Esophagus muscularis mucosa (tissue), 4 donors: ENCODE data around the gene ZNF480. TPM values are rescaled to one million over a fixed set of nuclear protein-coding genes. Genes with fewer than 3 reads are reported as not detected.
"Not testable (repeated sequence)": the region's sequence is repeated elsewhere in the genome, so short reads cannot be mapped to it uniquely, and the experiment has no call there.

Source experiments
- DNase-seq: peaks from one replicate; pipeline ENCODE4 v3.0.0-alpha.2; 2017; ENCODE audit errors: extremely low spot score
- H3K27ac ChIP-seq, 4 donors: fragments of 200-600 bp; sonication (generic); replicated peaks in 1 of 4; 1 replicate in 3 of 4; 2 replicates in 1 of 4; pipeline ENCODE4 v1.5.1; 2016 to 2019; ENCODE audit warnings: mild to moderate bottlenecking in 1 of 4
- H3K27me3 ChIP-seq, 4 donors: fragments of 200-600 bp; sonication (generic); one replicate each; pipeline versions ENCODE4 v1.5.1 to v1.6.0; 2016 to 2019
- H3K36me3 ChIP-seq, 4 donors: fragments of 200-600 bp; sonication (generic); one replicate each; pipeline ENCODE4 v1.5.1; 2016 to 2019
- H3K4me1 ChIP-seq, 4 donors: fragments of 200-600 bp; sonication (generic); one replicate each; pipeline ENCODE4 v1.5.1; 2016 to 2019
- H3K4me3 ChIP-seq, 4 donors: fragments of 200-600 bp; sonication (generic); 1 replicate in 2 of 4; 2 replicates in 2 of 4; pipeline ENCODE4 v1.5.1; 2016 to 2019; ENCODE audit warnings: mild to moderate bottlenecking in 4 of 4, moderate library complexity in 1 of 4
- H3K9me3 ChIP-seq, 4 donors: fragments of 200-600 bp; sonication (generic); 1 replicate in 3 of 4; 2 replicates in 1 of 4; pipeline ENCODE4 v1.5.1; 2016 to 2019
- CTCF ChIP-seq, 3 experiments: fragments of 200-600 bp in 2 of 3; fragments of 450-650 bp in 1 of 3; sonication (generic) in 2 of 3; IDR thresholded peaks; one replicate each; pipeline ENCODE4 v1.5.1; 2017 to 2019; ENCODE audit warnings: antibody characterized with exemption in 3 of 3, mild to moderate bottlenecking in 2 of 3, moderate library complexity in 1 of 3
- EP300 ChIP-seq: sonication (generic); formaldehyde crosslinking; IDR thresholded peaks from one replicate; pipeline ENCODE4 v1.6.1; 2017; ENCODE audit warnings: antibody characterized with exemption
- POLR2A ChIP-seq: fragments of 450-650 bp; IDR thresholded peaks from one replicate; pipeline ENCODE4 v1.6.1; 2017; ENCODE audit warnings: antibody characterized with exemption, moderate library complexity, mild to moderate bottlenecking, low read depth
- POLR2AphosphoS5 ChIP-seq, 2 donors: sonication (generic); formaldehyde crosslinking; IDR thresholded peaks; one replicate each; pipeline ENCODE4 v1.6.1; 2017; ENCODE audit warnings: antibody characterized with exemption in 2 of 2
- WGBS: methylation state at CpG from one replicate; pipeline ENCODE4 v1.1.5; 2018; 5-methylcytosine and 5-hydroxymethylcytosine counted together
- intact Hi-C: fragments of 100-400 bp; cut with DNase I; formaldehyde crosslinking; loops from one replicate; pipeline ENCODE4 v1.15.1; 2023
- total RNA-seq, 4 donors: library from RNA; depleted of rRNA; stranded (reverse); fragments of >200 nt; gene quantifications; one replicate each; pipeline versions ENCODE4 v1.1.0 to v1.2.1, GENCODE V29; 2016

ZNF480 gene
- total RNA-seq, 4 donors from 2014 or later = 6.0 to 10.0 (median 7.2) TPM

GRCh38 chr19:52336117-52336790 lies 39.3 kb downstream of the ZNF480 start, which contains the start of gene ZNF610:
Gene ZNF610, plus strand, starts transcription at chr19:52336243. Its CDS starts 12,930 bp downstream, at chr19:52349173.
- intact Hi-C loops = no loop called here
- H3K36me3 ChIP-seq = peaks cover 0 to 12% (median 0%) of the 10 kb centered on the region in 4 donors

GRCh38 chr19:52336791-52337381 lies 39.9 kb downstream of the ZNF480 start:
- no peak for TF ChIP-seq EP300
- no peak for TF ChIP-seq CTCF (IDR thresholded peaks at IDR 0.05)
- no peak for TF ChIP-seq POLR2A
- TF ChIP-seq POLR2AphosphoS5 (IDR thresholded peaks at IDR 0.05) = no peak
- H3K4me3 ChIP-seq = peak overlapping the region; percentile 76 to 81 (median 78)
- no peak for DNase-seq
- no peaks in the 10 kb centered on the region for H3K27me3 ChIP-seq
- H3K36me3 ChIP-seq = peaks cover 0 to 12% (median 0%) of the 10 kb centered on the region in 4 donors
- intact Hi-C loops = no loop called here
- H3K9me3 ChIP-seq = peaks cover 0 to 36% (median 28%) of the 10 kb centered on the region in 4 donors
- peak overlapping the region; percentile 75 to 88 (median 82) for H3K27ac ChIP-seq
- peaks cover 8 to 14% (median 11%) of the 10 kb centered on the region in 4 donors for H3K4me1 ChIP-seq
- 4% methylated on average over 9 of the region's 9 CpGs for WGBS

More at GRCh38 chr19:52336117-52336790, 39.3 kb downstream of the ZNF480 start, which contains the start of gene ZNF610:
- H3K4me3 ChIP-seq = peak within 1 kb of the TSS; percentile 76 to 81 (median 78)
- peak; percentile 96 for DNase-seq
- H3K27ac ChIP-seq = peak within 1 kb of the TSS; percentile 75 to 88 (median 82)
- peaks cover 0 to 43% (median 35%) of the 10 kb centered on the region in 4 donors for H3K9me3 ChIP-seq
- H3K4me1 ChIP-seq = peaks cover 8 to 14% (median 11%) of the 10 kb centered on the region in 4 donors
- WGBS = under 1% methylated on average over 32 of the region's 55 CpGs
- no peak for TF ChIP-seq CTCF (IDR thresholded peaks at IDR 0.05)
- TF ChIP-seq EP300 = no peak
- TF ChIP-seq POLR2AphosphoS5 (IDR thresholded peaks at IDR 0.05) = peak; percentile 89 to 94
- TF ChIP-seq POLR2A = no peak
- no peaks in the 10 kb centered on the region for H3K27me3 ChIP-seq

- peaks cover 0 to 12% (median 0%) of the 10 kb centered on the region in 4 donors for H3K36me3 ChIP-seq
- H3K9me3 ChIP-seq = peaks cover 0 to 15% (median 10%) of the 10 kb centered on the region in 4 donors
- H3K4me1 ChIP-seq = peaks cover 10 to 20% (median 16%) of the 10 kb centered on the region in 4 donors
- WGBS = 87% methylated on average over 3 of the region's 3 CpGs
- H3K27me3 ChIP-seq, H3K4me3 ChIP-seq, H3K27ac ChIP-seq, DNase-seq, intact Hi-C loops: not testable (repeated sequence)
These were observed 42.1 kb downstream of the ZNF480 start for GRCh38 chr19:52339022-52339421.

GRCh38 chr19:52343548-52343947 lies 46.6 kb downstream of the ZNF480 start:
- DNase-seq = no peak
- peaks cover 3 to 15% (median 11%) of the 10 kb centered on the region in 4 donors for H3K36me3 ChIP-seq
- H3K27me3 ChIP-seq = no peaks in the 10 kb centered on the region
- 15% methylated on average over 4 of the region's 8 CpGs for WGBS
- TF ChIP-seq EP300 = no peak
- no peak for TF ChIP-seq POLR2A
- peak; percentile 41 to 55 (median 54) for TF ChIP-seq CTCF (IDR thresholded peaks at IDR 0.05)
- TF ChIP-seq POLR2AphosphoS5 (IDR thresholded peaks at IDR 0.05) = peak in 1 of 2 donors; percentile 15
- peaks cover 0 to 8% (median 5%) of the 10 kb centered on the region in 4 donors for H3K4me1 ChIP-seq
- H3K9me3 ChIP-seq = no peaks in the 10 kb centered on the region
- H3K27ac ChIP-seq = no peak overlapping the region
- H3K4me3 ChIP-seq = no peak overlapping the region
- intact Hi-C loops = no loop called here

GRCh38 chr19:52345162-52345561 lies 48.2 kb downstream of the ZNF480 start:
- H3K27me3 ChIP-seq = no peaks in the 10 kb centered on the region
- intact Hi-C loops = no loop called here
- H3K36me3 ChIP-seq = peaks cover 19 to 27% (median 24%) of the 10 kb centered on the region in 4 donors
- peaks cover 0 to 8% (median 5%) of the 10 kb centered on the region in 4 donors for H3K4me1 ChIP-seq
- TF ChIP-seq EP300 (no peak), POLR2AphosphoS5 (IDR thresholded peaks at IDR 0.05) (no peak), CTCF (IDR thresholded peaks at IDR 0.05) (no peak), POLR2A (no peak)
- DNase-seq = no peak
- no peaks in the 10 kb centered on the region for H3K9me3 ChIP-seq
- no peak overlapping the region for H3K27ac ChIP-seq
- 84% methylated on average over 6 of the region's 6 CpGs for WGBS
- H3K4me3 ChIP-seq = no peak overlapping the region
